ENCODE results near the gene TUSC2. TPM values are rescaled to one million over a fixed set of nuclear protein-coding genes. Genes with fewer than 3 reads are reported as not detected.
A peak's percentile ranks its signal among the peaks of the same experiment; 100 is the strongest.

The TUSC2 gene
- total RNA-seq, 1 experiment from 2014 or later = 35.3 TPM

DNA sequence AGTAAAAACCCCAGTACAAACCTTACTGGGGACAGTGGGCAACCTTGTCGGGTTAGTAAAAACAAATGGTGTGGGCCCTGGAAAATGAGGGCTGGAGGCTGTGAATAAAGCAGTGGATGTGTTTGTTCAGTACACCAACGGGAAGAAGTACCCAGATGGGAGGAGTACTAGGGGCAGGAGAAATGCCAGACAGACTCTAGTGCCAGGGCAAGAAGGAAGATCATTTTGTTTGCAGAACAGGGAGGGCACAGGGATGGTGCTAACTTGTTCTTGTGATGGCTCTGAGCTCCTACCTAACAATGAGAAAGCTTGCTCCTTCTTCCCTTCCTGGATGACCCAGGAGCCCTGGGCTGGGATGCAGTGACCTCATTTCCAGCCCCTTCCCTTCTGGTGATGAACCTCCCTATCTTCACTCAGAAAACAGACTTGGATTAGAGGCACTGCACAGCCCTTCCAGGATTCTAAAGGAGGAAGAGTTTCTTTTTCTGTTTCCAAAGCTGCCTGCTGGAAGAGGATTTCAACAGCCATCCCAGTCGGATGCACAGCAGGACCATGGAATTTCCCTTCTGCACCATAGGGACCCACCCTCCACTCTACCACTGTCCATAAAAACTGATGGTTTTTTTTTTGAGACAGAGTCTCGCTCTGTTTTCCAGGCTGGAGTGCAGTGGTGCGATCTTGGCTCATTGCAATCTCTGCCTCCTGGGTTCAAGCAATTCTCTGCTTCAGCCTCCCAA, 6.5 kb upstream of the TUSC2 start:
- POLR2A ChIA-PET = interaction anchor here (0.7 kb wide), 1 partner anchor 206 kb away, joined by 4 read pairs; no protein-coding TSS in a partner anchor
- Histone ChIP-seq H3K4me1 (ENCODE audit: control insufficient read depth, insufficient read depth, low read length) (peaks cover 13% of the 10 kb centered on the region; the same call in 1 of the 2 replicates), H3K9me3 (ENCODE audit: control insufficient read depth, insufficient read depth, low read depth, low read length) (no peaks in the 10 kb centered on the region), H3K27me3 (ENCODE audit: control insufficient read depth, insufficient read depth, low read length) (no peaks in the 10 kb centered on the region), H3K4me3 (ENCODE audit: low read depth in 2 of 2, low read length in 2 of 2) (peak overlapping the region in 1 of 2 experiments; percentile 24; a peak in 1 of 4 replicates), H3K36me3 (ENCODE audit: control insufficient read depth, insufficient read depth, low read length) (peaks cover 15% of the 10 kb centered on the region), H3K27ac (ENCODE audit: low read length) (no peak overlapping the region)
- DNase-seq (ENCODE audit: low read depth, low spot score) (no peak), ATAC-seq (no peak)
- intact Hi-C loops (cut with micrococcal nuclease; ENCODE audit: unreplicated experiment) = no loop called here
- in situ Hi-C loops (cut with HindIII; ENCODE audit: low pct_unique_long_range_greater_than_20kb, low sequenced_read_pairs) = no loop called here
- CTCF ChIA-PET = no interaction called here
- no peak for TF ChIP-seq POLR2AphosphoS5 (IDR thresholded peaks at IDR 0.05; ENCODE audit: low read depth, low read length)
- no peak for TF ChIP-seq SIN3A (IDR thresholded peaks at IDR 0.05; ENCODE audit: borderline replicate concordance, insufficient read depth, low read depth, low read length)
- TF ChIP-seq, protein P1, sequence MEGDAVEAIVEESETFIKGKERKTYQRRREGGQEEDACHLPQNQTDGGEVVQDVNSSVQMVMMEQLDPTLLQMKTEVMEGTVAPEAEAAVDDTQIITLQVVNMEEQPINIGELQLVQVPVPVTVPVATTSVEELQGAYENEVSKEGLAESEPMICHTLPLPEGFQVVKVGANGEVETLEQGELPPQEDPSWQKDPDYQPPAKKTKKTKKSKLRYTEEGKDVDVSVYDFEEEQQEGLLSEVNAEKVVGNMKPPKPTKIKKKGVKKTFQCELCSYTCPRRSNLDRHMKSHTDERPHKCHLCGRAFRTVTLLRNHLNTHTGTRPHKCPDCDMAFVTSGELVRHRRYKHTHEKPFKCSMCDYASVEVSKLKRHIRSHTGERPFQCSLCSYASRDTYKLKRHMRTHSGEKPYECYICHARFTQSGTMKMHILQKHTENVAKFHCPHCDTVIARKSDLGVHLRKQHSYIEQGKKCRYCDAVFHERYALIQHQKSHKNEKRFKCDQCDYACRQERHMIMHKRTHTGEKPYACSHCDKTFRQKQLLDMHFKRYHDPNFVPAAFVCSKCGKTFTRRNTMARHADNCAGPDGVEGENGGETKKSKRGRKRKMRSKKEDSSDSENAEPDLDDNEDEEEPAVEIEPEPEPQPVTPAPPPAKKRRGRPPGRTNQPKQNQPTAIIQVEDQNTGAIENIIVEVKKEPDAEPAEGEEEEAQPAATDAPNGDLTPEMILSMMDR (IDR thresholded peaks at IDR 0.05) = no peak
- no TSS peak for BruUV-seq (replicated peaks)

DNA sequence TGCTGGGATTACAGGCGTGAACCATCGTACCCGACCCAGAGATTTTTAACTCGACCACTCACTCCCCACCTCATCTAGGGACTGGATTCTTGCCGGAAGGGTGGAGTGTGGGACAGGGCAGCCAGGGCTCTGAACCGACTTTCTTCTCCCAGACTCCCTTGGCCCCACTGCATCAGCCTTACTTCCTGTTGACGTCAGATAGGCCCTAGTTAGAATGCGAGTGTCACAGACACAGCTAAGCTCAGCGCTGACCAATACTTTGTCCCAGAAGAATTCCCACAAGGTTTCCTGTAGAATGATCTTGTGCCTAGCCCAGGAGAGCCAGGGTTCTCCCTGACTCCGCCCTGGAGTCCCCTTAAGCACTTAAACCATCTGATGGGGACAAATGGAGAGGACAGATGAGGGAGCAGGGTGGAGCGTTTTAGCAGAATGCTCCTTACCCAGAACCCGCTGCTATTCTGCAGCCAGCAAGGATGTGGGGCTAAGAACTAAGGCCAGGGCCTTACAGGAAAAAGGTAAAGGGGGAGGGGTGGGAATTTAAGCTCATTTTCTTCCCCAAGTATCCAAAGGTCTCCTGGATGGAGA, 5.8 kb upstream of the TUSC2 start:
- Histone ChIP-seq H3K9me3 (ENCODE audit: control insufficient read depth, insufficient read depth, low read depth, low read length) (no peaks in the 10 kb centered on the region), H3K27me3 (ENCODE audit: control insufficient read depth, insufficient read depth, low read length) (no peaks in the 10 kb centered on the region), H3K27ac (ENCODE audit: low read length) (peak overlapping the region; percentile 8; the same call in 1 of the 2 replicates), H3K36me3 (ENCODE audit: control insufficient read depth, insufficient read depth, low read length) (peaks cover 15% of the 10 kb centered on the region), H3K4me3 (ENCODE audit: low read depth in 2 of 2, low read length in 2 of 2) (no peak overlapping the region; a peak in 1 of 4 replicates), H3K4me1 (ENCODE audit: control insufficient read depth, insufficient read depth, low read length) (peaks cover 13% of the 10 kb centered on the region; the same call in 1 of the 2 replicates)
- ChIA-PET CTCF (no interaction called here), POLR2A (no interaction called here)
- no peak for TF ChIP-seq SIN3A (IDR thresholded peaks at IDR 0.05; ENCODE audit: borderline replicate concordance, insufficient read depth, low read depth, low read length)
- TF ChIP-seq TCF7L2 (IDR thresholded peaks at IDR 0.05; ENCODE audit: low read depth, low read length) = no peak
- TF ChIP-seq, protein P2, sequence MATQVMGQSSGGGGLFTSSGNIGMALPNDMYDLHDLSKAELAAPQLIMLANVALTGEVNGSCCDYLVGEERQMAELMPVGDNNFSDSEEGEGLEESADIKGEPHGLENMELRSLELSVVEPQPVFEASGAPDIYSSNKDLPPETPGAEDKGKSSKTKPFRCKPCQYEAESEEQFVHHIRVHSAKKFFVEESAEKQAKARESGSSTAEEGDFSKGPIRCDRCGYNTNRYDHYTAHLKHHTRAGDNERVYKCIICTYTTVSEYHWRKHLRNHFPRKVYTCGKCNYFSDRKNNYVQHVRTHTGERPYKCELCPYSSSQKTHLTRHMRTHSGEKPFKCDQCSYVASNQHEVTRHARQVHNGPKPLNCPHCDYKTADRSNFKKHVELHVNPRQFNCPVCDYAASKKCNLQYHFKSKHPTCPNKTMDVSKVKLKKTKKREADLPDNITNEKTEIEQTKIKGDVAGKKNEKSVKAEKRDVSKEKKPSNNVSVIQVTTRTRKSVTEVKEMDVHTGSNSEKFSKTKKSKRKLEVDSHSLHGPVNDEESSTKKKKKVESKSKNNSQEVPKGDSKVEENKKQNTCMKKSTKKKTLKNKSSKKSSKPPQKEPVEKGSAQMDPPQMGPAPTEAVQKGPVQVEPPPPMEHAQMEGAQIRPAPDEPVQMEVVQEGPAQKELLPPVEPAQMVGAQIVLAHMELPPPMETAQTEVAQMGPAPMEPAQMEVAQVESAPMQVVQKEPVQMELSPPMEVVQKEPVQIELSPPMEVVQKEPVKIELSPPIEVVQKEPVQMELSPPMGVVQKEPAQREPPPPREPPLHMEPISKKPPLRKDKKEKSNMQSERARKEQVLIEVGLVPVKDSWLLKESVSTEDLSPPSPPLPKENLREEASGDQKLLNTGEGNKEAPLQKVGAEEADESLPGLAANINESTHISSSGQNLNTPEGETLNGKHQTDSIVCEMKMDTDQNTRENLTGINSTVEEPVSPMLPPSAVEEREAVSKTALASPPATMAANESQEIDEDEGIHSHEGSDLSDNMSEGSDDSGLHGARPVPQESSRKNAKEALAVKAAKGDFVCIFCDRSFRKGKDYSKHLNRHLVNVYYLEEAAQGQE (IDR thresholded peaks at IDR 0.05; ENCODE audit: insufficient read depth in 1 of 2, low read depth in 2 of 2, low read length in 1 of 2) = no peak
- TF ChIP-seq, protein P1 (IDR thresholded peaks at IDR 0.05) = no peak
- TF ChIP-seq POLR2AphosphoS5 (IDR thresholded peaks at IDR 0.05; ENCODE audit: low read depth, low read length) = no peak
- no peak for DNase-seq (ENCODE audit: low read depth, low spot score)
- in situ Hi-C loops (cut with HindIII; ENCODE audit: low pct_unique_long_range_greater_than_20kb, low sequenced_read_pairs) (no loop called here), intact Hi-C loops (cut with micrococcal nuclease; ENCODE audit: unreplicated experiment) (no loop called here)
- ATAC-seq = no peak
- no TSS peak for BruUV-seq (replicated peaks)

All from Panc1 (cell line).